HK-2 (cell line): Measurements from ENCODE around the gene SAPCD2.
"Not testable (repeated sequence)": the region's sequence is repeated elsewhere in the genome, so short reads cannot be mapped to it uniquely, and the experiment has no call there.

Experiments used
- DNase-seq: peaks from one replicate; pipeline ENCODE4 v3.0.0-alpha.2; 2018; ENCODE audit not compliant: unreplicated experiment

SAPCD2 gene

DNA sequence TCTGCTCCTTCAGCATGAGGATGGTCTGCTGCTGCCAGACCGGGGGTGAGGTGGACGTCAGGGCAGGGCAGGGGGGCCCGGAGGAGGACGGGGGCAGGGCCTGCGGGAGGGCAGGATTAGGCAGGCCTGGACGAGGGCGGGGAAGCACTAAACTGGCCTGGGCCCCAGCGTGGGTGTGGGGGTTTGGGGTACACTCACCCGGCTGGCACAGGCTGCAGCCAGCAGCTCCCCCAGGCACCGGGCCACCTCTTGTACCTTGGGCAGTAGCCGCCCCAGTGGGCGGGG lies 5.5 kb downstream of the SAPCD2 start:
- no peak for DNase-seq

DNA sequence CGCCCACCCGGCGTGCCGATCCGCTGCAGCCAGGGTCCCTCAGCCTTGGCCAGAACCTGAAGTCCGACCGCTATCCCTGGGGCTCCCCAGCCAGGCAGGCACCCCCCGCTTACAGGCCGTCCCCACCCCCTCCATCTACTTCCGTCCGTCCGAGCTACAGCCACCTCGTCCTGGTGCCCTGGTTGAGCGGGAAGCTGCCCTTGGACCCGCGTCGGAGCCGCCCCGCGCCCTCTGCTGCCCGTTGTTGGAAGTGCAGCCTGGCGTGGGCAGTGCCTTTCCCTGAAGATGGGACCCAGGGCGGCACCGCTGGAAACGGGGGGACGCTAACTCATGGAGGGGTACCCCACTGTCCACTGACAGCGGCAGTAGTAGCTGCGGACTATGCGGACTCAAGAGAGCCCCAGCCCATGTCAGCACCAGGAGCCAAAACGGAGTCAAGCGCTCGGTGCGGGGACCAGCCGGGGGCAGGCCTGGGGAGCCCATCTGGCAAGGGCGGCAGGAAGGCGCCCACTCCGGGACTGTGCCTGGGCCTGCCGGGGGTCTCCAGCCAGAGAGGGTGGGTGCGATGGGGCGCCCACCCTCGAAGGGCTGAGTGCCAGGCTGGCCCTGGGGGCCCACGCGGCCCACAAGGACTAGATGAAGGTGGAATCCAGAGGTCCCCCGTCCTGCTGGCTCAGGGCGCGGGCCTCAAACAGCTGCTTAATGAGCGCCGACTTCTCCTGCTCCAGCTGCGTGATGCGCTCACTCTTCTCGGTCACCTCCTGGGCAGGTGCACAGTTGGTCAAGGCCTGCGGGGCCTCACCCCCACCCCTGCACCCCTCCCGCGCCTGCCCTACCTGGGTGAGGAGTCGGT lies 6.1 kb downstream of the SAPCD2 start:
- peak; percentile 81 for DNase-seq

DNA sequence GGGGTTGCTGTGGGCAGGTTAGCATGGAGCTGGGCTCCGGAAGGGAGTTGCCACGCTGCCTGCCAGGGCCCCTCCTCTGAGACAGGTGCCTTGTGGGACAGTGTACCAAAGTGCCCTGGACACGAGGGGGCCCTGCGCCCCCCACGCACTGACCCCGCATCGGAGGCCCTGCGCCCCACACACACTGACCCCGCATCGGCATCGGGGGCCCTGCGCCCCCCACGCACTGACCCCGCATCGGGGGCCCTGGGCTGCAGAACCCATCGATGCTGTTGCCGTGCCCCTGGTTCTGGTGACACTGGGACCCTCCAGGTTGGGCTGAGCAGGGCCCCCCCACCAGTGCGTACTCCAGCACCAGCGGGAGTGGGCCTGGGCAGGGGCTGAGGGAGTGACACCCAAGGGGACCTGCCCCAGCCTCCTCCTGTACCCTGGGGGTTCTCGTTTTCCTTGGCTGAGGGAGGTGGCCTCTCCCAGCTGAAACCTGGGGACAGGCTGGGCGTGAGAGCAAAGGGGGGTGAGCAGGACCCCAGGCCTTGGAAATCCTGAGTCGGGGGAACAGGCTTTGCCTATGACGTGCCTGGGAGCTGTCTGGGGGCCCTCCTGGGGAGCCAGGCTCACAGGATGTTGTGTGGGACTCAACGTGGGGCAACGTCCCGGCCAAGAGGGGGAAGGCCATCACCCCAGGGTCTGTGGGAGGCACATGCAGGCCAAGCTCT lies 6.9 kb downstream of the SAPCD2 start:
- DNase-seq = no peak

DNA sequence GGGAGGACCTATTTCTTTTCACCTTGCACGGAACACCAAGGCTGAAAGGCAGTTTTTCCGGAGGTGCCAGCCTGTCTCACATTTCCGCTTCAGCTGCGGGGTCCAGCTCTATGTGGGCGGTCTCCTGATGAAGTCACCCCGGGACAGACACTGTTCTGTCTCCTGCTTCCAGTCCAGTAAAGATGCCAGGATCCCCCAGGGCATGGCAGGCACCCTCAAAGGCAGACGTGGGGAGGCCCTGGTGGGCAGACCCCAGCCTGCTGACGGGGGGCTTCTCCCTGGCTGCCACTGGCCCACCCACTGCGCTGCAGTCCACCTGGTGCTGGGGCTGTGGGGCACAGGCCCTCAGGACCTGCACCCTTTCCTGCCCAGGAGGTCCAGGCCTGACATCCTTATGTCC lies 7.6 kb downstream of the SAPCD2 start:
- DNase-seq = not testable (repeated sequence)

DNA sequence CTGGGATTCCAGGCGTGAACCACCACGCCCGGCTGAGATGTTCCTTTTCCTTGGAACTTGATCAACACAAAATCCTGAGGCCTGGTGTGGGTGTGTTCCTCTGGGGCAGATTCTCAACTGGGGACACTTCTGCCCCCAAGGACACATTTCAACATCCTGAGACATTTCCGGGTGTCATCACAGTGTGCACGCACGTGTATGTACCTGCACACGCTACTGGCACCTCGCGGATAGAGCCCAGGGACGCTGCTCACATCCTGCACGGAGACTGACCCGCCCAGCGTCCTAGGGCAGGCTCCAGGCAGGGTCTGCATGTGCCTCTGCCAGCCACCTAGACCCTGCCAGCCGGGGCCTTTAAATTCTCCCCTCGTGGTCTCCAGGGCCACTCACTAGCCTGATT lies 8.0 kb downstream of the SAPCD2 start:
- no peak for DNase-seq

DNA sequence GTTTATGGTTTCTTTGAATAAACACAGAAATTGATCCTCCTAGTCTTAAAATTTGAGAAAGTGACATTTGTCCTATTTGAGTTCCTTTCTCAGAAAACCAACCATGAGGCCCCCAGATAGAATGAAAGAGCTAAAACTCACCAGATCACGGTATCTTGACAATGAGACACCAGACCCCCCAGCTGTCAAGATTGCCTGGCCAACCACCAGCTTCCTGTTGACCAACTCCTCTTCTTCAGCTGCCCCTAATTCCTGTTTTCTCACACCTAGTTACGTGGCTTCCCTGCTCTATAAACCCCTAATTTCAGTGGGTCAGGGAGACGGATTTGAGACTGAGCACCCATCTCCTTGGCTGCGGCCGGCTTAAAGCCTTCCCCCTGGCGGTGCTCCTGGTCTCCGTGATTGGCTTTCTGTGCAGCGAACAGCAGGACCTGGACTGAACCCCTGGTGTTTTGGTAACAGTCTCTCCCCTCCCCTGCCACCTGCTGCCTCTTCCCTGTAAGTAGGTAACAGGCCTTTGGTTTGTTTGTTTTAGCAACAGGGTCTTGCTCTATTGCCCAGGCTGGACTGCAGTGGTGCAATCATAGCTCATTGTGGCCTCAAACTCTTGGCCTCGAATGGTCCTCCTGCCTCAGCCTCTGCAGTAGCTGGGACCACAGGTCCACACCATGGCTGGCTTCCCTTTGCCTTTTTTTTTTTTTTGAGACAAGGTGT lies 11.7 kb downstream of the SAPCD2 start:
- no peak for DNase-seq

DNA sequence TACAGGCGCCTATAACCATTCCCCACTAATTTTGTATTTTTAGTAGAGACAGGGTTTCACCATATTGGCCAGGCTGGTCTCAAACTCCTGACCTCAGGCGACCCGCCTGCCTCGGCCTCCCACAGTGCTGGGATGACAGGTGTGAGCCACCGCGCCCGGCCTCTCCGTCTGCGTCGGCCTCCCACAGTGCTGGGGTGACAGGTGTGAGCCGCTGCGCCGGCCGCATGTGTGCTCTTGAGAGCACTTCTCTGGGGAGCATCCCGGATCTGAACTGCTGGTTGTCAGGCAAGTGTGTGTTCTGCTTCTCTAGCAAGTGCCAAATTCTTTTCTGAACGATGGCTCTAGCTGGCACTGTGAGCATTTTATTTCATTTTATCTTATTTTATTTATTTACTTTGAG lies 12.8 kb downstream of the SAPCD2 start:
- no peak for DNase-seq

DNA sequence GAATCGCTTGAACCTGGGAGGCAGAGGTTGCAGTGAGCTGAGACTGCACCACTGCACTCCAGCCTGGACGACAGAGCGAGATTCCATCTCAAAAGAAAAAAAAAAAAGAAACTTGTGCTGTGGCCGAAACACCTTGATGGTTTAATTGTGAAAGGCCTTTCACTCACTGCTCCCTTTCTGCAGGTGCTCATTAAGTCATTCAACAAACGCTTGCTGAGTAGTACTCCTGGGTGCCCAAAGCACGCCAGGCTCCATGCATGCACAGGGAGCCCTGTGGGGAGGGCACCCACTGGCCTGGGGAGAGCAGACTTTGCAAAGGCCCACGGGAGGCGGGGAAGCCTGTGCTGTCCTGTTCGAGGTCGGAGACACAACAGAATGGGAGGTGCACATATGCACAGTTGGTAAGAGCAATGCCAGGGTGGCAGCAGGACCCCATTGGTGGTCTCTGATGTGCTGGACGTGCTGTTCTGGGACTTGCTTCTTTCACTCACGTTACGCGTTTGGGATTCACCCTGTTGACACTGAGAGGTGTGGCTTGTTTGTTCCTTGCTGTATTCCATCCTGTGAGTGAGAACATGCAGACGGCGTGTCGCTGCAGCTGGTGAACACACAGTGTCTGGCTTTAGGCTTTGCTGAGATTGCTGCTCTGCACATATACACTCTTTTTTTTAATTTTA lies 13.5 kb downstream of the SAPCD2 start:
- DNase-seq = no peak

DNA sequence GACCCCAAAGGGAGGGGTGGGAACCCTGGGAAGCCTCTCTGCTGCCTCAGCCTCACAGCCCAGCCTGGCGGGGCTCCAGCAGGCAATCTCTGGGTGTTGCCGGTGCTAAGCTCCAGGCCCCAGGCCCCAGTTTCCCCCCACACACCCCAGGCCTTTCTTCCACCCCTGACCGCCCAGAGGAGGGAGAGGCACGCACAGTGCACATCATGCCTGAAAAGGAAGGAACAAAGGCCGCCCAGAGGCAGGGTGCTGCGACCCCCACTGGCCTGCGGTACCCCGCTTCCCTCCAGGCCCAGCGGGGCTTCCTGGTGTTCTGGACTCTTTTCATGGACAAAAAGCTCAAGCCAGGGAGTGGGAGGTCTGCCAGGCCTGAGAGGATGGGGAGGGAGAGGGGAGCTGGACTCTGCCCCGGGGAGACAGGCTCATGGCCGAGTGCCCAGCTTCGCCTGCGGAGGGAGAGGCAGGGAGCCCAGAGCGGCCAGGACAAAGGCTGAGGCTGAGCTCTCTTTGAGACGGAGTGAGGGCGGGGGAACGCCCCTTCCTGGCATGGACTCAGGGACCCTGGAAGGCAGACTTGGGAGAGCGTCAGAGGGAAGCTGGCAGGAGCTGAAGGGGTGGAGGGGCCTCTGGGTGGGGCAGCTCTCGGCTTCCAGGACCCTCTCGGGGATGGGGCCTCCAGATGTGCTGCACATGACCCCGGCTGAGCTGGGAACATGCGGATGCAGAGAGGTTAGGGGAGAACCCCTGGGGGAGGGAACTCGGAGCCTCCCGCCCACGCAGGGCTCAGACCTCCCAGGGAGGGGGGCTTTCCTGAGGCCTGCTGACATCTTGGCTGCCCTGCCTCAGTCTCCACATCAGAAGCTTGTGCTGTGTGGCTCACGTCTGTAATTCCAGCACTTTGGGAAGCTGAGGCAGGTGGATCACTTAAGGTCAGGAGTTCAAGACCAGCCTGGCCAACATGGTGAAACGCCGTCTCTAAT lies 14.7 kb downstream of the SAPCD2 start:
- no peak for DNase-seq

DNA sequence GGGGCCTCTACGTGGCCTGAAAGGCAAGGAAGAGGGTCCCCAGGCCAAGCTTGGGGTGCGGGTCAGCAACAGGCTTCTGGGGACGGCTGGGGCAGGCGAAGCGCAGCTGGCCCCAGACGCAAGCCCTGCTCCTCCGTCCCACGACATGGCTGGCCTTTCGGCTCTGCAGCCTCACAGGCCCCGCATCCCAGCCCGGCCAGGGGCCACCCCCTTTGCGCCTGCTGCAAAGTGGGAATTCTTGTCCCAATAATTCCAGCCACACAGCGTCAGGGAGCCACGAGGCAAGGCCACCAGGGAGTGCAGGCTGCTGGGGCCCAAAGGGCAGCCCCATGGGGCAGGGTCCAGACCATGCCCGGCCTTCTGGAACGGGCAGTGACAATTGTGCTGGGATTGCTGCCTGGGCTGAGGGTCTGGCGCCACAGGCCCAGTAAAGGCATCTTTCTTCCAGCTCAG lies 15.4 kb downstream of the SAPCD2 start:
- DNase-seq = no peak

DNA sequence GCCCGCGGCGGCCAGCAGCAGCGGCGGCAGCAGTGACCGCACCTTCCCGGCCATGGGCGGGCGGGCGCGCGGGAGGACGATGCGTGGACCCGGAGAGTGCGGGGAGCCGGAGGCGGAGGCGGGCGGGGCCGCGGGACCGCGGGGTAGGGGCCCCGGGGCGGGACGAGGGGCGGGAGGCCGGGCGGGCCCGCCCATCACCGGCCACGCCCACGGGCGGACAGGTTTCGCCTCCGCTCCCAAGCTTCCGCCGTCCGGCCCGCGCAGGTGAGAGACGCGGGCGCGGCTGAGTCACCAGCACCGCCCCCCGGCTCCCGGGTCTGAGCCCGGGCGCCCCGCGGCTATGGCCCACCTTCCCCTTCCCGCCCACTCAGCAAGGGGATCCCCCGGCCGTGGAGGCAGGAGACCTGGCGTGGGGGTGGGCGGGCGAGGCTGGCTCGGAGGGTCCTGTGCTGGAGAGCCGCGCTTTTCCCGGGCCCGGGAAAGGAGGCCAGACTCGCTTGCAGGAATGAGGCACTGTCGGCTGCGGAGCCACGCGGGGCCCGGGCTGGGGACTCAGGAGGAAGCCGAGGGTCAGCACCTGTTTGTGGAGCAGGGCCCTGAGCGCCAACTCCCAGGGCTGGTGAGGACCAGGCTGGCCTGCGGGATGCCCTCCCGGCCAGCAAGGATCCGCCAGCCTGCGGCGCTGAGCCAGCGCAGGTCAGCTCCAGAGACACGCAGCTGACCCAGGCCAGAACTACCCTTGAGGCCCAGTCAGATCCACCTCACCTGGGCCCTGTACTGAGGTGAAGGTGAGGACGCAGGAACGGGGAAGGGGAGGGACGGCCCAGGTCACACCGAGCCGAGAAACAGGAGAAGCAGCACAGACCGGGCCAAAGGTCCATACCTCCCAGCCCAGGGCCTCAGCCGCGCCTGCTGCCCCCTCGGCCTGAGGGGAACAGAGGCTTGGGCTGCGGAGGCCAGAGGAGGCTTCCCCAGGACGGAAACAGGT lies 16.1 kb downstream of the SAPCD2 start, which contains the start of gene ENTPD2:
Gene ENTPD2, minus strand, starts transcription at position 118 of the 988 bp plus-strand sequence. Its CDS starts 64 bp downstream, at position 54.
- no peak for DNase-seq

DNA sequence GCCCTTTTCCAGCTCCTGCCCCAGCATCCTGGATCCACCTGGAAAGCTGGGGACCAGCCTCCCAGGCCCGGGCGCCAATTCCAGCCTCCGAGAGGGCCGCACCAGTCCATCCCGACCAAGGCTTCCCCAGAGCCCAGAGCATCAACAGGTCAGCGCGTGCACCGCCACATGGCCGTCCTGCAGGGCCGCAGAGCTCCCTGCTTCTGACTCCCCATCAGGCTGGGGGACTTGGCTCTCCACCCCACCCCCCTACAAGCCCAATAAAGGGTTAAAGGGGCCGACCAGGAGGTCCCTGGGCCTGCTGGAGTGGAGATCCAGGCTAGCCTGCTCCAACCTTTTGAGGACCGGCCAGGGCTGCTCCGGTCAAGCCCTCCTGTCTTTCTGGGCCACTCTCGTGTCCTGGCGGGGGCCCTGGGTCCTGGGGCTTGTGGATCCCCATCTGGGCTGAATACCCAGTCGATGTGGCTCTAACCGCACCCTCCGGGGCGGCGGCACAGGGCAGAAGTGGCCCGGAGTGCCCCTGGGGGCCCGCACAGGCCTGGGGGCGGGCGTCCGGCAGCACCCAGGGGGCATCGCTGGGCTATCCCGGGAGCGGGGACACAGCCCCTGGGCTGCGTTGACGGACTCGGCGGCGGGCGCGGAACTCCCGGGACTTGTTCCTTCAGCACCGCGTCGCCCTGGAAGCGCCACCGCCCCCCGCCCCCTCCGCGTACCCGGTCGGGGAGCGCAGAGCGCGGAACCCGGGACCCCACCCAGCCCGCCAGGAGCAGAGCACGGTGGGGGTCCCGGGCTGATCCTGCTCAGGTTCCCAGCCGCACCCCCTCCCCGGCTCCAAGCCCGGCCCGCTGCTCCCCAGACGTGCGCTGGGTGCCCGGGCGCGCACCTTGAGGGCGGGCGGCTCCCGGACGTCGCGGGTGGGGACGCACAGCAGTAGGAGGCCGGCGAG lies 17.1 kb downstream of the SAPCD2 start:
- DNase-seq = no peak

DNA sequence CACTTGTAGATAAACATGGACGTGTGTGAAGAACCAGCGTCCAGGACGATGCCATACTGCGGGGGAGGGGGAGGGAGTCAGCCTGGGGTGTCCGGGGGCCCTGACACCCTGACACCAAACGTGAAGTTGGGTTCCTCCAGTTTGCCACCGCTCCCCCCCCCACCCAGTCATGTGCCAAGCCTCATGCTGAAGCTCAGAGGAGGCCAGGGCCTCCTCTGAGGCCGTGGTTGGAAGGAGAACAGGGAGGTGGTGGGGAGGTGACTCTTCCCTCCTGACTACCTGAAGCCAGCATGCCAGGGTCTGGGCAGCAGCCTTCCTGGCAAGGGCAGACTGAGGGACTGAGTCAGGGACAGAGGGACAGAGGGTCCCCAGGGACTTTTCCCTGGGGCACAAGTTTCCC lies 18.1 kb downstream of the SAPCD2 start:
- DNase-seq = no peak

DNA sequence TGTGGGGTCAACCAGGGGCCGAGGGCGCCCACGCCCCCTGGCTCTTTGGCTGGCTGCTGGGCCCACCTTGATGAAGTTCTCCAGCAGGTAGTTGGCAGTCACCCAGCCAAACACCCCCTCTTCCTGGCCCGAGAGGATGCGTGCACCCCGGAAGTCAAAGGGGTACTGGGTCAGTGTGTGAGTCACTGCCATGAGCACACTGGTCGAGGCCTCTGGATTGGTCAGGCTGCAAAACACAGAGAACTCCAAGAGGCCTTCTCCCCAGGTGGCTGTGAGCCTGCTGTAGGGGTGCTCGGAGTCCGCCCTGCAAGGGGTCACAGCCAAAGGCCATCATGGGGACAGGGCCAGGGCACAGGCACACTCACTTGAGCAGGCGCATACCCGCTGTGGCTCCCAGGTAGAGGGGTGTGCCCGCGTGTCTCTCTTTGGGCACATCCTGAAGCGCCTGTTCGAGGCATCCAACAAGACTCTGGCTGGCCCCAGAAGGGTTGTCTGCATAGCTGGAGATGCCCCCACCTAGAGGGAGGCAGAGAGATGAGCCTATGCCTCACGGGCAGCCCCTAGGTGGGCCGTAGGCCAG lies 19.1 kb downstream of the SAPCD2 start:
- no peak for DNase-seq

DNA sequence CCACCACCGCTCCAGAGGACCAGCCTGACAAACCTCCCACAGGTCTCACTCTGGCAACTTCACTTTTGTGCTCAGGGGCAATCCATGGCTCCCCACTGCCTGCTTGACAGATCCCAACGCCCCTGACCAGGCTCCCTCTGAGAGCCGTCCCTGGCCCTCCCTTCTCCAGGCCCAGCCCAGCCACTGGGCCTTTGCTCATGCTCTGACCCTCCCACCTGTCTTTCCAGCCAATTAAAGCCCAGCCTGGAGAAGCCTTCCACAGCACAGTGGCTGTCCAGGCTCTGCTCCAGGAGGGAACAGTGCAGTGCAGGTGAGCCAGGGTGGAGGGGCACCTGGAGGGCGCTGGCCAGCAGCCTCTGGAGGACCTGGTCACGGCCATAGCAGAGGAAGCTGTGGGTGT lies 19.8 kb downstream of the SAPCD2 start:
- no peak for DNase-seq

DNA sequence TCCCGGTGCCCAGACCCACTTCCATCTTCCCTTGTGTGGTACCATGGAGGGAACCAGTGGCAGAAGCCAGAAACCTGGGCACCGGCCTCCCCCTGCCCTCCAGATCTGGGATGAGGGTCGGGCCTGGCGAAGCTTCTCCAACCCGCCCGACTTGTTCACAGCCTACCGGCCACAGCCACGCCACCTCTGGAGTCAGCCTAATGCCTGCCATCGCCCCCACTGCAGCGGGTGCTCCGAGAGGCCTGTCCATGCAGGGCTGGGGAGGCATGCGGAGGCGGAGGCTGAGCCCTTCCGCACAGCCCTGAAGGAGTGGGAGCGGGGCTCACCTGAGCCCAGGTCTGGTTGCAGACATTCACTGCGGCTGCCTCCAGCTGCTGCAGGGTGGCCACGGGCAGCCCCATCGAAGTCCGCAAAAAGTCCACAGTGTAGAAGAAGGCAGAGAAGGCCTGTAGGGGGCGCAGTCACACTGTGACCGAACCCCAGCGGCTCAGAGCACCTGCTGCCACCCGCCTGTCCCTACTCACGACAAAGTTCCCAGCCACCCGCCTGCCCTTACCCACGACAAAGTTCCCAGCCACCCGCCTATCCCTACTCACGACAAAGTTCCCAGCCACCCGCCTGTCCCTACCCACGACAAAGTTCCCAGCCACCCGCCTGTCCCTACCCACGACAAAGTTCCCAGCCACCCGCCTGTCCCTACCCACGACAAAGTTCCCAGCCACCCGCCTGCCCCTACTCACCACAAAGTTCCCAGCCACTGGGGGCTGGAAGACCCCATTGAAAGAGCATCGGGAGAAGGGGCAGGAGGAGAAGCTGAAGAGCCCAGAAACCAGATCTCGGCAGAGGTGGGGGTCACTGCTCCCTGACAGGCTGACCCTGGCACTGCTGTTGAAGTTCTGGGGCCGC lies 20.6 kb downstream of the SAPCD2 start:
- peak; percentile 57 for DNase-seq
